Aorta (tissue), 5 donors: ENCODE results near the gene RAB3IL1. TPM values are rescaled to one million over a fixed set of nuclear protein-coding genes. Genes with fewer than 3 reads are reported as not detected.

Source experiments
- ATAC-seq: fragments of 200-7000 bp; cut with Tn5 transposase; one replicate; pipeline ENCODE4 v1.9.1; 2022; ENCODE audit warnings: moderate library complexity; ENCODE audit not compliant: low FRiP score
- DNase-seq, 2 donors: peaks; one replicate each; pipeline ENCODE4 v3.0.0-alpha.2; 2020
- H3K27ac ChIP-seq, 2 donors: one replicate each; pipeline ENCODE4 v1.5.1; 2013; ENCODE audit warnings: low read length in 2 of 2, mild to moderate bottlenecking in 2 of 2, moderate library complexity in 2 of 2, control low read depth in 1 of 2, inconsistent platforms in 1 of 2, low read depth in 1 of 2
- H3K27me3 ChIP-seq, 2 donors: one replicate each; pipeline ENCODE4 v1.6.1; 2013; ENCODE audit warnings: control low read depth in 1 of 2, low read length in 1 of 2, mild to moderate bottlenecking in 1 of 2, moderate library complexity in 1 of 2; ENCODE audit not compliant: insufficient read depth in 2 of 2, control insufficient read depth in 1 of 2
- H3K36me3 ChIP-seq, 2 donors: one replicate each; pipeline ENCODE4 v1.6.1; 2013; ENCODE audit warnings: control low read depth in 1 of 2, low read length in 1 of 2, mild to moderate bottlenecking in 1 of 2; ENCODE audit not compliant: insufficient read depth in 2 of 2, control insufficient read depth in 1 of 2
- H3K4me1 ChIP-seq, 2 donors: one replicate each; pipeline ENCODE4 v1.6.1; 2013; ENCODE audit warnings: low read length in 2 of 2, control low read depth in 1 of 2, mild to moderate bottlenecking in 1 of 2, moderate library complexity in 1 of 2; ENCODE audit not compliant: insufficient read depth in 2 of 2, control insufficient read depth in 1 of 2
- H3K4me3 ChIP-seq, 2 donors: one replicate each; pipeline ENCODE4 v1.5.1; 2013; ENCODE audit warnings: low read length in 2 of 2, control low read depth in 1 of 2, mild to moderate bottlenecking in 1 of 2
- H3K9me3 ChIP-seq: one replicate; pipeline ENCODE4 v1.6.1; 2013; ENCODE audit warnings: mild to moderate bottlenecking, low read length; ENCODE audit not compliant: control insufficient read depth
- WGBS, 2 donors: extraction: QIAGEN DNeasy Blood & Tissue Kit; methylation state at CpG; one replicate each; pipeline ENCODE4 v1.1.7; 2013; 5-methylcytosine and 5-hydroxymethylcytosine counted together
- intact Hi-C, 2 donors: fragments of 100-400 bp; cut with DNase I; formaldehyde crosslinking; loops; one replicate each; pipeline versions ENCODE4 v1.14.2 to v1.15.0; 2022
- polyA plus RNA-seq, 2 donors: library from polyadenylated mRNA; stranded (reverse); fragments of 200-250 nt; gene quantifications; one replicate each; pipeline ENCODE4 v1.2.3, GENCODE V29; 2013
- total RNA-seq, 2 donors: library from RNA; stranded (reverse); fragmentation: NEBNext Ultra II Directional; extraction: Animal tissue kit (Norgen Biotek cat#: 25700); gene quantifications; one replicate each; pipeline ENCODE4 v1.2.1, GENCODE V29; 2021
- donor health status: healthy with polysubstance abuse.
- donor health status: Bipolar disorder and iron deficiency.
- donor health status: DM: no; HTN: no; CAD: no.
- donor health status: DM: no; HTN: no; CAD: no.
- donor health status: DM: yes; HTN: yes; CAD: no.

RAB3IL1 gene
- total and polyA plus RNA-seq, 4 donors = 6.4 to 45.2 (median 17.6) TPM

DNA sequence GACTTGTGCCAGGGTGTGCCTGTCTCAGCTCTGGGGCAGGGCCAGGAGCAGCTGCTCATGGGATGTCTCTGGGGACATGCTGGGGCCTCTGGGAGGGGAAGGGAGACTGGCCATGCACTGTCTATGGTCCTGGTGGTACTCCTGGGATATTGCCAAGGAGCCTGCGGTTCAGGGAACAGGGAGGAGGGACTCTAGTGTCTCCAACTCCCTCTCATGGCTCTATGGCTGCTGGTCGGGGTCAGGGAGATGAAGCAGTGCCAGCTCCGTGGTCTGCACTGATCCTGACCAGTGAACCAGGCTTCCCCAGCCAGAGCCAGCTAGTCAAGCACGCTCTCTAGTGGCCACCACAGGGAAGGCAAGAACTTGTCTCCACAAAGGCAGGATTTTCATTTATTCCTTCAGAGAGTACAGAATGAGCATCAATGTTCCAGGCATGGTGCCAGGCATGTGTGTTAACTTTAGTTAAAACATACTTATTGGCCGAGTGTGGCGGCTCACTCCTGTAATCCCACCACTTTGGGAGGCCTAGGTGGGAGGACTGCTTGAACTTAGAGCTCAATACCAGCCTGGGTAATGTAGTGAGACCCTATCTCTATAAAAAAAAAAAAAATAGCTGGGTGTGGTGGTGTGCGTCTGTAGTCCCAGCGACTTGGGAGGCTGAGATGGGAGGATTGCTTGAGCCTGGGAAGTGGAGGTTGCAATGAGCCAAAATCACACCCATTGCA is 30.3 kb upstream of the RAB3IL1 start:
- H3K36me3 ChIP-seq = no peaks in the 10 kb centered on the region
- no peaks in the 10 kb centered on the region for H3K27me3 ChIP-seq
- no peak overlapping the region for H3K27ac ChIP-seq
- no peak overlapping the region for H3K4me3 ChIP-seq
- ATAC-seq (peak; percentile 90), DNase-seq (peak; percentile 92 to 94)
- WGBS, 2 donors = 3 to 6% methylated on average over 8 of the region's 8 CpGs
- H3K4me1 ChIP-seq = no peaks in the 10 kb centered on the region
- no peaks in the 10 kb centered on the region for H3K9me3 ChIP-seq
- intact Hi-C loops = loop anchor here (1.0 to 10.0 kb wide), 5 partner anchors 48 to 153 kb away; partner anchors contain the start of genes FEN1 (in 1 of the 2) and TMEM258 (in 1 of the 2)

DNA sequence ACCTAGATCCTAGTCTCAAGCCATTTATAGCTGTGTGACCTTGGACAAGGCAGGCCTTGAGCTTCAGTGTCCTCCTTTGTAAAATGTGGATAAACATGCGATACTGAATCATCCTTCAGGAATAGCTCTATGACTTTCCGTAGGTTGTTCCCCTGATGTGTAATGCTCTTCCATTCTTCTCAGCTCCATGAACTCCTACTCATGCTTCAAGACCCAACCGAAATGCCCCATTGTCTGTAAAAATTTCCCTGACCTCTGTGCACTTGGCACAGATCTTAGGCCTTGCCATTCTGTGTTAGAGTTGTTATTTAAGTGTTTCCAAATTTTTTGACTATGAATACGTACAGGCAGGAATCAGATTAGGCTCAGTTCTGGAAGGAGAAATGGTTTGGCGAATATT is 29.5 kb upstream of the RAB3IL1 start:
- ATAC-seq (no peak), DNase-seq (no peak)
- Histone ChIP-seq H3K4me3 (no peak overlapping the region), H3K27me3 (no peaks in the 10 kb centered on the region), H3K27ac (no peak overlapping the region), H3K4me1 (no peaks in the 10 kb centered on the region), H3K9me3 (no peaks in the 10 kb centered on the region), H3K36me3 (no peaks in the 10 kb centered on the region)
- intact Hi-C loops = loop anchor here (1.0 to 10.0 kb wide), 5 partner anchors 48 to 152 kb away; partner anchors contain the start of genes FEN1 (in 1 of the 2) and TMEM258 (in 1 of the 2)
- 87 to 90% methylated on average over 5 of the region's 5 CpGs for WGBS, 2 donors

DNA sequence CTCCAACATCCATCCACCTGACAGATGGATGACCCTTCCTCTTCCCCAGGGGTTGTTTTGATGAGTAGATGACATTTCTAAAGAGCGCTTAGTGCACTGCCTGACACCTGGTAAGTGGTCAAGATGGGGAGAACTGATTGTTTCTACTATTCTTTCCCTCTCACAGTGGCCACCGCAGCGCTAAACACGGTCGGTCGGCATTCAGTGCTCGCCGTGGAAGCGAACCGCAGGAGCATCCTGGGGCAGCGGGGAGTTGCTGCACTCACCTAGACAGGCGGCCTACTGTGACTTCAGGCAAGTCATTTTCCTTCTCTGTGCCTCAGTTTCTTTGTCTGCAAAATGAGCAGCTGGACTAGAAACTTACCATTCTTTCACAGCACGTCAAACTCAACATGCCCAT is 27.8 kb upstream of the RAB3IL1 start:
- H3K9me3 ChIP-seq = no peaks in the 10 kb centered on the region
- no peaks in the 10 kb centered on the region for H3K36me3 ChIP-seq
- DNase-seq (no peak), ATAC-seq (no peak)
- no peak overlapping the region for H3K4me3 ChIP-seq
- H3K27ac ChIP-seq = no peak overlapping the region
- WGBS, 2 donors = 93% methylated on average over 13 of the region's 13 CpGs
- intact Hi-C loops = loop anchor here (5.0 to 10.0 kb wide), 3 partner anchors 137 to 150 kb away; partner anchors contain the start of genes FEN1 (in 1 of the 2) and TMEM258 (in 1 of the 2)
- no peaks in the 10 kb centered on the region for H3K4me1 ChIP-seq
- H3K27me3 ChIP-seq = no peaks in the 10 kb centered on the region

DNA sequence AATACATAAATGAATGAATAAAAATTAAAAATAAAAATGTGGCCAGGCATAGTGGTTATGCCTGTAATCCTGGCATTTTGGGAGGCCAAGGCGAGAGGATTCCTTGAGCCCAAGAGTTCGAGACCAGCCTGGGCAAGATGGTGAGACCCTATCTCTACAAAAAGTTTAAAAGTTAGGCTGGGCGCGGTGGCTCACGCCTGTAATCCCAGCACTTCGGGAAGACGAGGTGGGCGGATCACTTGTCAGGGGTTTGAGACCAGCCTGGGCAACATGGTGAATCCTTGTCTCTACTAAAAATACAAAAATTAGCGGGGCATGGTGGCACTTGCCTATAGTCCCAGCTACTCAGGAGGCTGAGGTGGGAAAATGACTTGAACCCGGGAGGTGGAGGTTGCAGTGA is 23.1 kb upstream of the RAB3IL1 start:
- peaks cover 5% of the 10 kb centered on the region for H3K9me3 ChIP-seq
- H3K27ac ChIP-seq = no peak overlapping the region
- DNase-seq (peak in 1 of 2 donors; percentile 44), ATAC-seq (no peak)
- 93 to 95% methylated on average over 10 of the region's 10 CpGs for WGBS, 2 donors
- H3K4me3 ChIP-seq = no peak overlapping the region
- H3K4me1 ChIP-seq = no peaks in the 10 kb centered on the region
- H3K27me3 ChIP-seq = no peaks in the 10 kb centered on the region
- no peaks in the 10 kb centered on the region for H3K36me3 ChIP-seq
- intact Hi-C loops = loop anchor here in 1 of 2 donors (10.0 kb wide), 1 partner anchor 146 kb away; the partner anchor contains the start of genes FEN1 and TMEM258

DNA sequence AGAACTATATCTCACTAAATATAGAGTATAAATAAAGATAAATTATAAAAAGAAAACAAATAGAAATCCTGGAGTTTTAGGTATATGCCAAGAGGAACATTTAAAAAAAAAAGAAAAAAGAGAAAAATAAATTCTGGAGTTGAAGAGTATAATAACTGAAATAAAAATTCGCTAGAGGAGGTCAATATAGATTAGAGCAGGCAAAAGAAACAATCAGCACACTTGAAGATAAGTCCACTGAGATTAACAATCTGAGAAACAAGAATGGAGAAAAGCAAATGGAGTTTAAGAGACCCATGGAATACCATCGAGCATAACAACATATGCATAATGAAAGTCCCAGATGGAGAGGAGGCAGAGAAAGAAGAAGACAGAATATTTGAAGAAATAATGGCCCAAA is 18.5 kb upstream of the RAB3IL1 start:
- intact Hi-C loops = no loop called here
- 71 to 72% methylated on average over 2 of the region's 2 CpGs for WGBS, 2 donors
- ATAC-seq (no peak), DNase-seq (no peak)
- no peaks in the 10 kb centered on the region for H3K27me3 ChIP-seq
- no peaks in the 10 kb centered on the region for H3K36me3 ChIP-seq
- peaks cover 5% of the 10 kb centered on the region for H3K9me3 ChIP-seq
- H3K27ac ChIP-seq = no peak overlapping the region
- no peaks in the 10 kb centered on the region for H3K4me1 ChIP-seq
- no peak overlapping the region for H3K4me3 ChIP-seq

DNA sequence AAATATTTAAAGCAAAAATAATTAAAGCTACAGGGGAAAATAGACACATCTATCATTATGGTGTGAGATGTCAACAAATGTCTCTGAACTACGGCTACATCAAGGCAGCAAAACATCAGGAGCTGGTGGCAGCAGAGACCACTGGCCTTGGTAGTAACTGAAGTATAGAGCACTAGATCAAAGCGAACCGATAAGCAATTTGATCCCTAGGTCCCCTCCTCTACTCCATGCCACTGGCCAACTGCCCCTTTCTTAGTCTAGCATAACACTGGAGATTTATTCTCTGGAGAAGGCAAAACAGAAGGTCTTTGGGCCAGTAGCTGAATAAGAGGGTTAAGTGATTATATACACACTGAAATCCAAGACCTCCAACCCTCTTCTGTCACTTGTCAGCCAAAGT is 13.6 kb upstream of the RAB3IL1 start:
- H3K4me3 ChIP-seq = no peak overlapping the region
- intact Hi-C loops = no loop called here
- 73 to 76% methylated on average over 3 of the region's 3 CpGs for WGBS, 2 donors

DNA sequence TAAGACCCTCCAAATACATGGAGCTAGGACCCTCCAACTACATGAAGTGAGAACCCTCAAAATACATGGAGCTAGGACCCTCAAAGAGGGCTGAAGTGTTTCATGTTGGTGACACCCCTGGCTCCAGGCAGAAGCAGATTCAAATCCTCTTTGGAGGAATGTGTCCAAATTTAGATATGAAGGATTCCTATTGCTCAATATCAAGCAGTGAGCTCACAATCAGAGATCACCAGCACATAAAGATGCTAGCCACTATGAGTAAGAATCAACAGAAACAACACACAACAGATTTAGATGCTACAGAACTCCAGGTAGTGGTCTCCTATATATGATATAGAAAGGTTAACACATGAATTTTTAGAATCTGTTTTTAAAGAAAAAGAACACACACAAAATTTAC is 11.2 kb upstream of the RAB3IL1 start:
- no peaks in the 10 kb centered on the region for H3K4me1 ChIP-seq
- no peaks in the 10 kb centered on the region for H3K27me3 ChIP-seq
- DNase-seq (no peak), ATAC-seq (no peak)
- intact Hi-C loops = no loop called here
- no peak overlapping the region for H3K4me3 ChIP-seq
- H3K9me3 ChIP-seq = no peaks in the 10 kb centered on the region
- H3K36me3 ChIP-seq = no peaks in the 10 kb centered on the region
- no peak overlapping the region for H3K27ac ChIP-seq

More for the DNA sequence above, 13.6 kb upstream of the RAB3IL1 start:
- DNase-seq (no peak), ATAC-seq (no peak)
- Histone ChIP-seq H3K27me3 (no peaks in the 10 kb centered on the region), H3K9me3 (no peaks in the 10 kb centered on the region), H3K36me3 (no peaks in the 10 kb centered on the region), H3K27ac (no peak overlapping the region), H3K4me1 (no peaks in the 10 kb centered on the region)

DNA sequence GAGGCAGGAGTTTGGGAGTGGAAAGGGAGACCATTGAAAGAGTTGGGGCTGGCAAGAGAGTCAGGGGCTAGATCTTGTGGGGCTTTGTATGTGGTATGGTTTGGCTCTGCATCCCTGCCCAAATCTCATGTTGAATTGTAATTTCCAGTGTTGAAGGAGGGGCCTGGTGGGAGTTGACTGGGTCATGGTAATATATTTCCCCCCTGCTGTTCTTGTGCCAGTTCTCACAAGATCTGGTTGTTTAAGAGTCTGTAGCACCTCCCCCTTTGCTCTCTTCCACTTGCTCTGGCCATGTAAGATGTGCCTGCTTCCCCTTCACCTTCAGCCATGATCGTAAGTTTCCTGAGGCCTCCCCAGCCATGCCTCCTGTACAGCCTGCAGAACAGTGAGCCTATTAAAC is 10.1 kb upstream of the RAB3IL1 start:
- DNase-seq (no peak), ATAC-seq (no peak)
- 100% methylated on average over 1 of the region's 1 CpG for WGBS, 2 donors
- H3K27me3 ChIP-seq = no peaks in the 10 kb centered on the region
- no peaks in the 10 kb centered on the region for H3K9me3 ChIP-seq
- intact Hi-C loops = no loop called here
- H3K27ac ChIP-seq = no peak overlapping the region
- no peaks in the 10 kb centered on the region for H3K4me1 ChIP-seq
- H3K36me3 ChIP-seq = no peaks in the 10 kb centered on the region
- H3K4me3 ChIP-seq = no peak overlapping the region

DNA sequence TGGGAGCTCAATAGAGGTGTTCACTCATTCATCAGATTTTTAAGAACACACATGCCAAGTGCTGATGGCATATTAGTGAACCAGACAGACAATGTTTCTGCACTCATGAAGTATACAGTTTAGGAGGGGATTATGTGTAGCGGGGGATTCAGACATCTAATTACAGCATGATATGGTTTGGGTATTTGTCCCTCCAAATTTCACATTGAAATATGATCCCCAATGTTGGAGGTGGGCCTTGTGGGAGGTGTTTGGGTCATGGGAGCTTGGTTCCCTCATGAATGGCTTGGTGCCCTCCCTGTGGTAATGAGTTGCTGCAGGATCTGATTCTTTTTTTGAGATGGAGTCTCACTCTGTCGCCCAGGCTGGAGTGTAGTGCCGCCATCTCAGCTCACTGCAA is 8.9 kb upstream of the RAB3IL1 start:
- no peaks in the 10 kb centered on the region for H3K4me1 ChIP-seq
- H3K4me3 ChIP-seq = no peak overlapping the region
- no peak for DNase-seq
- 83 to 93% methylated on average over 3 of the region's 3 CpGs for WGBS, 2 donors
- H3K9me3 ChIP-seq = no peaks in the 10 kb centered on the region
- intact Hi-C loops = no loop called here
- no peaks in the 10 kb centered on the region for H3K27me3 ChIP-seq
- ATAC-seq = no peak
- no peaks in the 10 kb centered on the region for H3K36me3 ChIP-seq
- no peak overlapping the region for H3K27ac ChIP-seq
